Calu3 (cell line): Measurements from ENCODE around the gene PRR19. TPM values are rescaled to one million over a fixed set of nuclear protein-coding genes. Genes with fewer than 3 reads are reported as not detected.

Experiments used
- BruUV-seq: library from RNA; stranded (reverse); fragments of 400-500 nt; replicated peaks from 2 replicates; lab custom pipeline; 2021; lab: Mats Ljungman, UMichigan
- CTCF ChIA-PET: fragments of 300-600 bp; sonication (Branson Sonifier 250); formaldehyde crosslinking; loops from one replicate; lab custom pipeline; 2022; ENCODE audit warnings: antibody characterized with exemption; lab: Charles Lee
- DNase-seq: peaks from one replicate; pipeline ENCODE4 v3.0.0; 2022
- H3K27ac Mint-ChIP-seq: one replicate; pipeline ENCODE4 v1.8.0; 2022; ENCODE audit warnings: mixed read lengths; ENCODE audit not compliant: unreplicated experiment
- H3K27me3 Mint-ChIP-seq: one replicate; pipeline ENCODE4 v1.8.0; 2022; ENCODE audit warnings: mixed read lengths; ENCODE audit not compliant: unreplicated experiment
- H3K36me3 Mint-ChIP-seq: one replicate; pipeline ENCODE4 v1.8.0; 2022; ENCODE audit warnings: mild to moderate bottlenecking, moderate library complexity, mixed read lengths; ENCODE audit not compliant: insufficient read depth, unreplicated experiment
- H3K4me1 Mint-ChIP-seq: one replicate; pipeline ENCODE4 v1.8.0; 2022; ENCODE audit warnings: mild to moderate bottlenecking, low read depth, mixed read lengths; ENCODE audit not compliant: unreplicated experiment
- H3K4me3 Mint-ChIP-seq: one replicate; pipeline ENCODE4 v1.8.0; 2022; ENCODE audit warnings: mild to moderate bottlenecking, low read depth, moderate library complexity, mixed read lengths; ENCODE audit not compliant: unreplicated experiment
- H3K9me3 Mint-ChIP-seq: one replicate; pipeline ENCODE4 v1.8.0; 2022; ENCODE audit warnings: low read depth, mixed read lengths; ENCODE audit not compliant: unreplicated experiment
- CTCF ChIP-seq: fragments of 200-600 bp; IDR thresholded peaks from one replicate; pipeline ENCODE4 v1.8.0; 2022; ENCODE audit warnings: antibody characterized with exemption; ENCODE audit not compliant: unreplicated experiment
- intact Hi-C: fragments of 100-400 bp; cut with micrococcal nuclease; formaldehyde crosslinking; loops from one replicate; pipeline ENCODE4 v1.10.0; 2022; ENCODE audit not compliant: unreplicated experiment
- total RNA-seq: library from RNA; stranded (reverse); gene quantifications from 2 replicates; pipeline ENCODE4 v1.2.3, GENCODE V29; 2022

Gene PRR19
- total RNA-seq, 1 experiment from 2014 or later: 2.4 TPM

DNA sequence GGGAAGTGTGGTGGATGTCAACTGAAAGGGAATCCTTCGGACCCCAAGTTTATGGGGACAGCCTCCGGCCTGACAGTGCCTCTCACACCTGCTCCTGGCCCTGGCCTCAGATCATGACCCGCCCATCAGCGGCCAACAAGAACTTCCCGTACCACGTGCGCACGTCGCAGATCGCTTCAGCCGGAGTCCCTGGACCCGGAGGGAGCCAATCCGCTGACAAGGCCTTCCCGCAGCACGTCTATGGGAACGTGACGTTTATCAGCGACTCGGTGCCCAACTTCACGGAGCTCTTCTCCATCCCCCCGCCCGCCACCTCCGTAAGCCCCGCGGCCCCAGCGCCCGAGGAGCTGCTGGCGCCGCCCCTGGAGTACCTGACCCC is 21.5 kb downstream of the PRR19 start:
- intact Hi-C loops: loop anchor here (10.0 kb wide), 1 partner anchor 219 kb away; no protein-coding TSS in a partner anchor
- H3K27me3 Mint-ChIP-seq: peaks cover 44% of the 10 kb centered on the region

GRCh38 chr19:42323852-42324654 is 22.1 kb downstream of the PRR19 start:
- BruUV-seq: no TSS peak
- Mint-ChIP-seq H3K4me1 (peaks cover 29% of the 10 kb centered on the region), H3K27ac (no peak overlapping the region), H3K9me3 (no peaks in the 10 kb centered on the region), H3K27me3 (peaks cover 44% of the 10 kb centered on the region), H3K36me3 (peaks cover 18% of the 10 kb centered on the region), H3K4me3 (peak overlapping the region; percentile 84)
- DNase-seq: peak; percentile 43
- intact Hi-C loops: loop anchor here (10.0 kb wide), 1 partner anchor 219 kb away; no protein-coding TSS in a partner anchor
- CTCF ChIA-PET: no interaction called here
- TF ChIP-seq CTCF: no peak

More for the DNA sequence above, 21.5 kb downstream of the PRR19 start:
- H3K27ac Mint-ChIP-seq: no peak overlapping the region
- peaks cover 18% of the 10 kb centered on the region for H3K36me3 Mint-ChIP-seq
- BruUV-seq: no TSS peak
- CTCF ChIA-PET: no interaction called here
- DNase-seq: no peak
- no peak overlapping the region for H3K4me3 Mint-ChIP-seq
- H3K4me1 Mint-ChIP-seq: peaks cover 26% of the 10 kb centered on the region
- no peaks in the 10 kb centered on the region for H3K9me3 Mint-ChIP-seq
- TF ChIP-seq CTCF: no peak

GRCh38 chr19:42324655-42325307 is 22.8 kb downstream of the PRR19 start:
- Mint-ChIP-seq H3K27me3 (peaks cover 44% of the 10 kb centered on the region), H3K36me3 (peaks cover 18% of the 10 kb centered on the region), H3K4me1 (peaks cover 29% of the 10 kb centered on the region), H3K27ac (peak overlapping the region; percentile 69), H3K9me3 (no peaks in the 10 kb centered on the region), H3K4me3 (peak overlapping the region; percentile 84)
- BruUV-seq: no TSS peak
- CTCF ChIA-PET: no interaction called here
- intact Hi-C loops: loop anchor here (1.0 to 10.0 kb wide), 2 partner anchors 80 to 220 kb away; no protein-coding TSS in a partner anchor
- no peak for DNase-seq
- TF ChIP-seq CTCF: peak; percentile 88

DNA sequence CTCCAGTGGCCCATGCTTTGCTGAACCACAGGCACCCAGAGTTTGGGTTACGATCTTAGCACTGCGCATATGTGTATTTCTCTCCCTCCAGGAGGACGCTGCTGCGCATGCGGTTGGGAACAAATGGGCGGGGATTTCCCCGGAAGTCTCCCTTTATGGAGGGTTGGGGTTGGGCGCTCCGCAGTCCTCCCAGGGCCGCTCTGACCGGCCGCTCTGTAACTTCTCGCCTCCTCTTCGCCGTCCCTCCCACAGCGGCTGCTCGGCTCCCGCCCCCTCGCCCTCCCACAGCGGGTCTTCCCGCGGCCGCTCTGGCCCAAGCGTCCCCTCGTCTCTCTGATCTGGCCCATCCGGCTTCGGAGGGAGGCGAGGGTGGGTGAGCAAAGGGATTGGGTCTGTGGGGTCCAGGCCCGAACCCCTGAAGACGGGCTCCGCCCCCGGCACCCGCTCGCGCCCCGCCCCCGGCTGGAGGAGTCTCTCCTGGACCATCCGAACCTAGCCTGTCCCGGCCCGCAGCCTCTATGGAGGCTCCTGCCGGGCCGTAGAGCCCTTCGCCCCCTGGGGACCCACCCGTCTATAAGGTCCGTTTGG is 23.5 kb downstream of the PRR19 start, which contains the start of gene MEGF8:
Gene MEGF8, plus strand, starts transcription at position 328 of the 588 bp plus-strand sequence. CDS start 609 bp downstream, outside the sequence.
- H3K4me3 Mint-ChIP-seq: peak within 1 kb of the TSS; percentile 84
- no peaks in the 10 kb centered on the region for H3K9me3 Mint-ChIP-seq
- peaks cover 38% of the 10 kb centered on the region for H3K27me3 Mint-ChIP-seq
- CTCF ChIA-PET: no interaction called here
- DNase-seq: peak; percentile 99
- TF ChIP-seq CTCF: no peak
- H3K4me1 Mint-ChIP-seq: peaks cover 29% of the 10 kb centered on the region
- H3K36me3 Mint-ChIP-seq: peaks cover 18% of the 10 kb centered on the region
- no TSS peak for BruUV-seq
- intact Hi-C loops: loop anchor here (1.0 to 10.0 kb wide), 2 partner anchors 81 to 221 kb away; no protein-coding TSS in a partner anchor
- peak within 1 kb of the TSS; percentile 69 for H3K27ac Mint-ChIP-seq
